ELF-1 (cell line): ENCODE data around the gene DENND1C.
A peak's percentile ranks its signal among the peaks of the same experiment; 100 is the strongest.
"Not testable (repeated sequence)": the region's sequence is repeated elsewhere in the genome, so short reads cannot be mapped to it uniquely, and the experiment has no call there.

Experiments
- DNase-seq: peaks from one replicate; pipeline ENCODE4 v3.0.0-alpha.2; 2016; ENCODE audit warnings: low read depth, low spot score

Gene DENND1C

DNA sequence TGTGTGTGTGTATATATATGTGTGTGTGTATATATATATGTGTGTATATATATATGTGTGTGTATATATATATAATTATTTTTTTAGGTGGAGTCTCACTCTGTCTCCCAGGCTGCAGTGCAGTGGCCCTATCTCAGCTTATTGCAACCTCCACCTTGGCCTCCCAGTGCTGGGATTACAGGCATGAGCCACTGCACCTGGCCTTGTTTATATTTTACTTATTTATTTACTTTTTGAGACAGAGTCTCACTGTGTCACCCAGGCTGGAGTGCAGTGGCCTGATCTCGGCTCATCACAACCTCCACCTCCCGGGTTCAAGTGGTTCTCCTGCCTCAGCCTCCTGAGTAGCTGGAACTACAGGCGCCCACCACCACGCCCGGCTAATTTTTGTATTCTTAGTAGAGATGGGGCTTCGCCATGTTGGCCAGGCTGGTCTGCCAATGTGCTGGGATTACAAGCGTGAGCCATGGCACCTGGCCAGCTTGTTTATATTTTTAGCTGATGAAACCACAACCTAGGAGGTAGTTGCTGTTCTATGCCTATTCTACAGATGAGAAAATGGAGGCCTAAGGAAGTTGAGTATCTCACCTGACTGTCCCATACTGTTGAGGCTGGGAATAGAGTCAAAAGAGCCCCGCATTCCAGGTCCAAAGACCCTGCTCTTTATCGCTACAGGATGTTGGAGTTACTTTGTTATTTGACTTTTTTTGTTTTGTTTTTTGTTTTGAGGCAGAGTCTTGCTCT, 26.6 kb upstream of the DENND1C start:
- DNase-seq = not testable (repeated sequence)

DNA sequence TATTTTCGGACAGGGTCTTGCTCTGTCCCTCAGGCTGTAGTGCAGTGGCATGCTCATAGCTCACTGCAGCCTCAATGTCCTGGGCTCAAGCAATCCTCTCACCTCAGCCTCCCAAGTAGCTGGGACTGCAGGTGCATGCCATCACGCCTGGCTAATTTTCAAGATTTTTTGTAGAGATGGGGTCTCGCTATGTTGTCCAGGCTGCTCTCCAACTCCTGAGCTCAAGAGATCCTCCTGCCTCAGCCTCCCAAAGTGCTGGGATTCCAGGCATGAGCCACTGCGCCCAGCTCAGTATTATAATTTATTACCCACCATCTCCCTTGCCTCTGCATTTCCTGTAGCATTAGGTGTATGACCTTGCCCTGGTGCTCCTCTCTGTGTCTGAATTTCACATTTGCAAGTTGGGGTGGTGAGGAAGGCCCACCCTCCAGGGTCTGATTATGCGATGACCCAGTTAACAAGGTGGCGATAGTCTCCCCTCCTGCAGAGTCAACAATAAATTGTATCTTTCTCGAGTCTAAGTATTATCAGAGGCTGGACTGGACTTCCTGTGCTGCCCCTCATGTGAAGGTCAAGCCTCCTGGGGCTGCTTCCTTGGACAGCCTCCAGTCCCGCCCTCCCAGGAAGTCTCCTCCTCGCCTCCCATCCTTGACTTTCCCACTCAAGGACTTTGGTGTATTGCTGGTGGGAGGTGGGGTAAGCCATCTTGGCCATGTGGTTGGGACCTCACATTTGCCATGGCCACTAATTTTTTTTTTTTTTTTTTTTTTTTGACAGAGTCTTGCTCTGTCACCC, 22.0 kb upstream of the DENND1C start:
- no peak for DNase-seq

DNA sequence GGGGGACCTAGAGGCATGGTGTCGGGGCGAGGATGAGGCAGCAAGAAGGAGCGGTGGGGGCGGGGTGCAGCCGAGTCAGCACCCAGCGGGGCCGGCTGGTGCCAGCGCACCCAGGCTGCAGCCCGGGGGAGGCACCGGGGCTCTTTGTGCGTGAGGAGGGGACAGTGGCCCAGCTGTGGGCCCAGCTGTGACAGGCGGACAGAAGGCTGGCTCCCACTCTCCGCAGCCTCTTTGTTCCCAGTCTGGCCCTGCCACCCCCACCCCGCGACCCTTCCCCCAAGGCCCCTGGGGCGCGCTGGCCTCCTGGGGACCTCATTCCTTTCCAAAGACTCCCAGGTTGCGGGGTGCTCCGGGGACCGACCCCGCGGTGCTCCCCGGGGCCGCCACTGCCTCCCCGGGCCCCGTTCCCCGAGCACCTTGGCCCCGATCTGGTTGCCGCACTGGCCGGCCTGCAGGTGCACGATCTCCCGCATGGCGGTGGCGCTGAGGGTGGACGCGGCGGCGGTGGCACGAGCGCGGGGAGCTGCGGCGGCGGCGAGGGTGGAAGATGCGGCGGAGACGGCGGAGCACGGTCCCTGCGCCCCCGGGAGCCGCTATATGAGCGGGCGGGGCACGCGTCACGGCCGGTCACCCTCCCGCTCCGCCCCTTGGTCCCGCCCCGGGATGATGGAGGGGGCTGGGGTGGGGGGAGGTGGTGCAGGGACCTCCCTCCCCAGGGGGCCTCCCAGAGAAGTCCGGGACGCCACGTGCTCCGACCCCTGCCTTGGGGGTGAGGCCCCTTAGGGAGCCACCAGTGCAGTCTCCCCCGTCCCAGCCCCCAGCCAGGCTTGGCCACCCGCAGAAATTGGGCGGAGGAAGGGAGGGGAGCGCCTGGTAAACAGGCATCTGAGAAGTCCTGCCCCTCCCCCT, 20.4 kb upstream of the DENND1C start, which contains the start of gene TUBB4A:
TUBB4A (minus strand) TSS at position 570 of the 909 bp plus-strand sequence; CDS start at position 473, 97 bp downstream.
- no peak for DNase-seq

DNA sequence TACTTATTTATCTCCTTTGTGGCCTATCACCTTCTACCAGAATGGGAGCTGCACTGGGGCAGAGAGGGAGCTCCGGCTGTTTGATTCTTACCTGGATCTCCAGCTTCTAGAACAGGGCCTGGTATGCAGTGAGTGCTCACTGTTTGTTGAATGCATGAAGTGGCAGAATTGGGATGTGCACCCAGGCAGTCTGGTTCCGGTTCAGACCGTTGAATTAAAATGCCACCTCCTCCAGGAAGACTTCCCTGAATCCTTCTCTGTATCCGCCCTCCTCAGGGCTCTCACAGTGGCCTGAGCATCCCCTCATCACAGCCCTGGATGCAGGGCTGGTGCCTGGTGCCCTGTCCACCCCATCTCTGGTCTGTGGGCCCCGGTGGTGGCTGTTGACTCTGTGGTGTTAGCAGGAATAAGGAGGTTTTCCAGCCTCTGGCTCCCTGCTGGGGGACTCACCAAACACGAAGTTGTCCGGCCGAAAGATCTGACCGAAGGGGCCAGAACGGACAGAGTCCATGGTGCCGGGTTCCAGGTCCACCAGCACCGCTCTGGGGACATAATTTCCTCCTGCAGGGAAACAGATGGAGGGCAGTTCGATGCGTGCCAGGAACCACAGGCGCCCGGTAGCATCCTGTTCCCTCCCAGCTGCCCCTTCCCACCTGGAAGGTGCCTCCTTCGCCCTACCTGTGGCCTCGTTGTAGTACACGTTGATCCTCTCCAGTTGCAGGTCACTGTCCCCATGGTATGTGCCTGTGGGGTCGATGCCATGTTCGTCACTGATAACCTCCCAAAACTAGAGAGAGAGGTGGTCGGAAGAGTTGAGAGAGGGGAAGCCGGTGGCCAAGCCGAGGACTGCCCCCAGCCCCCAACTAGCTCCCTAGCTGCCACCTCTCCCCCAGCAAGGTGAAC, 19.5 kb upstream of the DENND1C start:
- no peak for DNase-seq

DNA sequence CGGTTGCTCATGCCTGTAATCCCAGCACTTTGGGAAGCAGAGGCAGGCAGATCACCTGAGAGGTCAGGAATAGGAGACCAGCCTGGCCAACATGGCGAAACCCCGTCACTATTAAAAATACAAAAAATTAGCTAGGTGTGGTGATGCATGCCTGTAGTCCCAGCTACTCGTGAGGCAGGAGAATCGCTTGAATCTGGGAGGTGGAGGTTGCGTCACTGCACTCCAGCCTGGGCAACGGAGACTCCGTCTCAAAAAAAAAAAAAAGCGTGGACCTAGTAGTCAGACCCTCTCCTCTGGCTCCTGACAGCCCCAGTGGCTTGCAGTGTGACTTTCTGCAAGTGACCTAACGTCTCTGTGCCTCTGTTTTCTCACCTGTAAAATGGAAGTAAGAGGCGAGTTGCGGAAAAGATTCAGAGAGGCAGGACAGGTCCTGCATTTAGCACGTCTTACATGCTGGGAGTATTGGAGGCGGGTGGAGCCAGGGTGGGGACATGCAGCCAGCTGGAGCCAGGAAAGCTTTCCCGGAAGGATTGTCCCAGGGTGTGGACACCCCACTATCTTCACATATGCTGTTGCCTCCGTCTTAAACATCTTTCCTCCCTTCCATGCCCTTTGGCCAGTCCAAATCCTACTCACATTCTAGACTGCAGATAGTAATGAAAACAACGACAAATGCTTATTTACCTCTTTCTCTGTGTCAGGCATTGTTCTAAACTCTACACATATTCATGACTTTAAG, 17.6 kb upstream of the DENND1C start:
- no peak for DNase-seq

DNA sequence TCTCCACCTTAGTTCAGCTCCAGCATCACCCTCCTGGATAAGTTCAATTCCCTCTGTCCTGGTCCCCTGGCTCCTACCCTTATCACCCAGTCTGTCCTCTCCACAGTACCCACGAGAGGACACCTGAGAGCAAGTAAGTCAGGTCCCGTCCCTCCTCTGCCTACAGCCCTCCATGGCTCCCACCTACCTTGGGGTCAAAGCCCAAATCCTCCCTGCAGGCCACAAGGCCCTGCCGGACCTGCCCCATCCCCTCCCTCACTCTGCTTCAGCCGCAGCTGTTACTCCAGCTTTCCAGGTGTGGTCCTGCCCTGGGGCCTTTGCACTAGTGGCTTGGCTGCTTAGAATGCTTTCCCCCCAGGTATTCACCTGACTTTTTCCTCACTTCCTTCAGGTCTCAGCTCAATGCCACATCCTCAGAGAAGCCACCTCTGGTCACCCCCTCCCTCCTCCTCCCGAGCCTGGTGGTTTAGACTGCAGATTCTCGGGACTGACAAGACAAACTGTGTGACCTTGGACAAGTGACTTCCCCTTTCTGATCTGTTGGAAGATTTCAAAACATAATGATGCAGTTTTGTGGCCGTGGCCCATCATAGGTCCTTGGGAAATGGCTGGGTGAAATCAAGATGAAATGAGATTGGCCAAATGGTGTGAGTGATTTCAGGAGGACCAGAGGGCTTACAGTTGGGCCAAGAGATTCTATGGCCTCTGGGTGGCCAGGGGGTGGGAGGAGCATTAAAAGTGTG, 16.9 kb upstream of the DENND1C start:
- peak; percentile 37 for DNase-seq

DNA sequence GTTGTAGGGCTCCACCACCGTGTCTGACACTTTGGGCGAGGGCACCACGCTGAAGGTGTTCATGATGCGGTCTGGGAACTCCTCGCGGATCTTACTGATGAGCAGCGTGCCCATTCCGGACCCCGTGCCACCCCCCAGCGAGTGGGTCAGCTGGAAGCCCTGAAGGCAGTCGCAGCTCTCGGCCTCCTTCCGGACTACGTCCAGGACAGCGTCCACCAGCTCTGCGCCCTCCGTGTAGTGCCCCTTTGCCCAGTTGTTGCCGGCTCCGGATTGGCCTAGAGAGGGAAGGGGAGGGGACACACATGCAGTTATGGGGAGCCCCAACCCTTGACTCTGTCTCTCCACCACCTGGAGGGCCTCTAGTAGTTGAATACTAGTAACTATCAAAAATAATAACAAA, 14.4 kb upstream of the DENND1C start:
- DNase-seq = no peak

DNA sequence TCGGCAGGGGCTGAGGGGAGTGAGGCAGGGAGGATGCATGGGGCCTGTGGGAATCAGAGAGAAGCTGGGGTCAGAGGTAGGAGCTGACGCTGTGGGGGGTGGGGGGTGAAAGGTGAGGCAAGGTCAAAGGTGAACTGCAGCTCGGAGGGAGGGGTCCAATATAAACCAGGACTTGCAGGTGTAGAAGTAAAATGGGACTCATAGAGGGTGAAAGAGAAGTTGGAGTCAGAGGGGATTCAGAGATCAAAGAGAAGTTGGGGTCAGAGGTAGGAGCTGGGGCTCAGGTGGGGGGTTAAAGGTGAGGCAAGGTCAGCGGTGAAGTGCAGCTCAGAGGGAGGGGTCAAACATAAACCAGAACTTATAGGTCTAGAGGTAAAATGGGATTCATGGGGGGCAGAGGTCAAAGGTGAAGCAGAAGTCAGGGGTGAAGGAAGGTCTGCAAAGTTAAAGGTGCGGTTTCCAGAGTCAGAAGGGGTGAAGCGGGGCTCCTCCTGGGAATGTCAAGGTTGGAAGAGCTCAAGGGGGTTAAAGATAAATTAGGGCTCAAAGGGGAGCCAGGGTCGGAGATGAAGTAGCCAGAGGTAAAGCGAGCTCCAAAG, 12.9 kb upstream of the DENND1C start:
- DNase-seq = no peak

DNA sequence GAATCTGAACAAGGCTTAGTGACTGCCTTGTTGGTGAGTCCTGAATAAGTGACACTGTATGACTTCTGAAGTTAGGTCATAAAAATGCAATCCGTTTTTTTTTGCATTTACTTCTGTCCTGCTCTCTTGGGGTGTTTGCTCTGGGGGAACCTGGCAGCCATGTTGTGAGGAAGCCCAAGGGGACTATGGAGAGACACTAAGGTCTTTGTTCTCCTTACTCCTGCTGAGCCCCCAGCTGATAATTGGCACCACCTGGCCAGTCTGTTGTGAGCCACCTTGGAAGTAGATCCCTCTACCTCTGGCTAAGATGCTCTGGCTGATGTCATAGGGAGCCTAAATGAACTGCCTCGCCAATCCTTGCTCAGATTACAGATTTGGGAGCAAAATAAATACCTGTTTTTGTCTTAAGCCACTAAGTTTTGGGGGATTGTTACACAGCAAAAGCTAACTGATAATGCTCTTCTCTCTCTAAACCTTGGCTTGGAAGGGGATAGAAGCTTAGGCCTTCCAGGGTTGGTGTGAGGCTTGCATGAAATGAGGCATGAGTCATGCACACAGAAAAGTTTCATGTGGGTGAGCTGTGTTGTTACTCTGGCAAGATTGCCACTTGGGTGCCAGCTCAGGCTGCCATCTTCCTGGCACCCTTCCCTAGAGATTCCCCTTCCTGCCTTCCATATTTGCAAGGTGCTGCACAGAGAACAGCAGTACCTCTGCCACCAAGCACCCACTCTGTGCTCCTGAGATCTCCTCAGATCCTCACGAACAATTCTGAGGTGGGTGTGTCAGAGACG, 10.4 kb upstream of the DENND1C start:
- no peak for DNase-seq

DNA sequence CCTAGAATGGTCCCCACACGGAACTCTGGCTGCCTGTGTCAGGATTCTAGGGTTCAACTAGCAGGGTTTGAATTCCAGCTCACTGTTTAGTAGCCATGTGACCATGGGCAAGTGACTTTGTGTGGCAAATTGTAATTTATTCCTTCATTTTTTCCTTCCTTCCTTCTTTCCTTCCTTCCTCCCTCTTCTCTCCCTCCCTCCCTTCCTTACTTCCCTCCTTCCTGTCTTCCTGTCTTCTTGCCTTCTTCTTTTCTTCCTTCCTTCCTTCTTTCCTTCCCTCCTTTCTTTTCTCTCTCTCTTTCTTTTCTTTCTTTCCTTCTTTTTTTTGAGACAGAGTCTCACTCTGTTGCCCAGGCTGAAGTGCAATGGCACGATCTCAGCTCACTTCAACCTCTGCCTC, 8.5 kb upstream of the DENND1C start:
- no peak for DNase-seq

DNA sequence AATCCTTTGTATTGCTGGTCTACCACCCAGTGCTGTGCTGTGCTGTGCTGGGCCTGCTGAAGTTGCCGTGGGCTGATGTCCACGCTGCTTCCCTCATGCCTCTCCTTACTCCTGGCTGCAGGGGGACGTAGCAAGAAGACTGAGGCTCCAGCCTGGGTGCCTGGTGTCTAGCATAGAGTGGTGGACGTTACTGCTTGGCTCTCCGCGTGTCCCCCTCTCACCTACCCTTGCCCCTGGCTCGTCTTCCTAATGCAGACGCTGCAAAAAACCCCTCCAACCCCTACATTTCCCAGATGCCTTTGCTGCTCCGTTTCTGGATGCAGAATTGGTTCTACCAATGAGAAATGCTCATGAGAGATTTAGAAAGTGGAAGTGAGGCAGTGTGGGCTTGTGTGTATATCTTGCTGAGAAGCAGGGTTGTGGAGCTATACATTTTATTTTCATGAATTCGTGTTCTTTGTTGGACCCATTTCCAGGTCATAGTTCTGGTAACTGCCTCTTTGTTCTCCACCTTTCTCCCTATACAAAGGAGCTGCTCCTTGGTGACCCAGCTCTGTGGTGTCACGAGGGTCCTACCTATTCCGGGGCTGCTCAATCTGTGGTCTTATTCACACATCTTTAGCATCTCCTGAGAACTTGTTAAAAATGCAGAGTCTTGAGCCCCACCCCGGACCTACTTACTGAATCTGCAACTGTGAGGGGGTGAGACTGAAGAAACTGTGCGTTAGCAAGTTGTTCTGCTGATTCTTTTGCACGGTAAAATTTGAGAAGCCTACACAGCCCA, 7.9 kb upstream of the DENND1C start:
- no peak for DNase-seq

DNA sequence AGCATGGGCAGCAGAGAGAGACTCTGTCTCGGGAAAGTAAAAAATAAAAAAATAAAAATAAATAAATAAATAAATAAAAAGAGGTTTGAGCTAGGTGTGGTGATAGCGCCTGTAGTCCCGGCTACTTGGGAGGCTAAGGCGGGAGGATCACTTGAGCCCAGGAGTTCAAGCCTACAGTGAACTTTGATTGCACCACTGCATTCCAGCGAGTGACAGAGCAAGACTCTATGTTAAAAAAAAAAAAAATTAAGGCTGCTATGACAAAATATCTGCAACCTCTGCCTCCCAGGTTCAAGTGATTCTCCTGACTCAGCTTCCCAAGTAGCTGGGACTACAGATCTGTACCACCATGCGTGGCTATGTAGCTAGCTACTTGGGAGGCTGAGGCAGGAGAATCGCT, 3.2 kb upstream of the DENND1C start:
- DNase-seq = no peak

DNA sequence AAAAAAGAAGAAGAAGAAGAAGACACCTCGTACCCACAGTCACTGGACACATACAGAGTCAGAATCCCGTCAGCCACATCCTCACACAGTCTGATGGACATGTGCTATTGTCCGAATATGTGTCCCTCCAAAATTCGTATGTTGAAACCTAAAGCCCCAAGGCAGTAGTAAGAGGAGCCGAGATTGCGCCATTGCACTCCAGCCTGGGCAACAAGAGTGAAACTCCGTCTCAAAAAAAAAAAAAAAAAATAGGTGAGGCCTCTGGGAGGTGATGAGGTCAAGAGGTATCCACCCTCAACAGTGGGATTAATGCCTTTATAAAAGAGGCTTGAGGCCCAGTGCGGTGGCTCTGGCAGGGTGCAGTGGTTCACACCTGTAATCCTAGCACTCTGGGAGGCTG, 2.6 kb upstream of the DENND1C start:
- no peak for DNase-seq

DNA sequence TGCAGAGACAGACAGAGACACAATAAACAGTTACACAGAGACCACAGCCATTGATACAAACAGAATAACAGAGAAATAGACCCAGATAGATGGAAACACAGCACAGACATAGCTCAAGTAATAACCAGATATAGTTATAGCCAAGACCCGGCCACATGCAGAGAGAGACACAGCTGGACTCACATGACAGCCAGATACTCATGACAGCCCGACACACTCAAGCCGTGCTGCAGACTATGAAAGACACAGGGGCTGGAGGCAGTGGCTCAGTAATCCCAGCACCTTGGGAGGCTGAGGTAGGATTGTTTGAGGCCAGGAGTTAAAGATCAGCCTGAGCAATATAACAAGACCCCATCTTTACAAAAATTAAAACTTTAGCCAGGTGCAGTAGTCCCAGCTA, 1.6 kb upstream of the DENND1C start:
- DNase-seq = no peak

DNA sequence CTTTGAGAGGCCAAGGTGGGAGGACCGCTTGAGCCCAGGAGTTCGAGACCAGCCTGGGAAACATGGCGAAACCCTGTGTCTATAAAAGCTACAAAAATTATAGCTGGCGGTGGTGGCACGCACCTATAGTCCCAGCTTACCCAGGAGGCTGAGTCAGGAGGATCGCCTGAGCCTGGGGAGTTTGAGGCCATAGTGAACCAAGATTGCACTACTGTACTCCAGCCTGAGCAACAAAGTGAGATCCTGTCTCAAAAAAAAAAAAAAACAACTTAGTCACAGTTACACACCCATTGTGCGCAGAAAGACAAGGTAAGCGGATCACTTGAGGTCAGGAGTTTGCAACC, 728 bp upstream of the DENND1C start:
- DNase-seq = no peak

DNA sequence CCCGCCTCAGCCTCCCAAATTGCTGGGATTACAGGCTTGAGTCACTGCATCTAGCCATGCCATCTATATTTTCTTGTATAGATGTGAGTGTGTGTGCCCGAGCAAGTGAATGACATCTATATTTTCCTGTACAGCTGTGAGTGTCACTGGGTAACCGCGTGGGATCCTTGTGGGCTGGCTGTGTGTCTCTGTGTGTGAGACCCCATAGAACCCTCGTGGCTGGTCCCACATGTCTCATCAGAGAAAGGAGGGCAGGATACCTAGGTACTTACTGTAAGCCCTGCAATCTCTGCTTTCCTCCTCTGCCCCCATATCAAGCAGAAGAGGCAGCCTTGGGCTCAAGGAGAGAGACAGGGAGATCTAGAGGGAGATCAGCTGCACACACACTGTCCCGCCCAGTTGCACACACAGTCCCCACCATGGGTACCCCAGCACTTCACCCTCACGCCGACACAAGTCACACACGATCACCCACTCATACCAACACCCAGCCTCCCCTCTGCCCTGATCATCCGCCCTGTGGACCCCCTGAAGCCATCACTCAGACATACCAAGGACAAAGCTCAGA, 655 bp downstream of the DENND1C start:
- no peak for DNase-seq

DNA sequence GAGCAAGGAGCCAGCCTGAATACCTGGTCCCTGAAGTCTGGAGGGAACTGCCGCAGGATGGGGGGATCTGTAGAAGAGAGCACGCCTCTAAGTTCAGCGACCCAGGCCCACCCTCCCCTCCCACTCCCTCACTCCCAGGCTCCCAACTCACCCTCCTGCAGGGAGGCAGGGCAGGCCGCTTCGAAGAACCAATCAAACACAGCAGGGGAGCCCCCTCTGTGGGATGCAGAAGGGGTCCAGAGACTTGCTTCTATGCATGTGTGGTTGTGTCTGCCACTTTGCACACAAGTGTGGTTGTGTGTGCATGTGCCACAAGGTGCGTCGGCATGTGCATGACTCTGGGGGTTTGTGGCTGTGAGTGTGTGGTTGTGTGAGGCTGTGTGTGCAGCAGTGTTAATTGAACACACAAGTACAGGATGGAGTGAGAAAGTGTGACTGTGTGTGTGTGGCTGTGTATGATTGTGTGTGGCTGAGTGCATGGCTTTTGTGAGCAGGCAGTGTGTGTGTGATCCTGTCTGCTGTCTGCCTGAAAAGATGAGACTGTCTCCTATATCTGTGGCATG, 1.7 kb downstream of the DENND1C start:
- DNase-seq = no peak
